ENCODE measurements around the gene TMBIM4.

Gene TMBIM4

GRCh38 chr12:66129934-66130266 lies 39.9 kb downstream of the TMBIM4 start:
- no peak for TF ChIP-seq CTCF (IDR thresholded peaks at IDR 0.05; ENCODE audit: low read depth, low read length, missing control alignments)
- peak overlapping the region; percentile 96 for H3K4me3 ChIP-seq (ENCODE audit: low read depth, low read length)
- DNase-seq (ENCODE audit: low read depth), result no peak

GRCh38 chr12:66127650-66128049 lies 42.1 kb downstream of the TMBIM4 start:
- TF ChIP-seq CTCF (IDR thresholded peaks at IDR 0.05; ENCODE audit: low read depth, low read length, missing control alignments), result no peak
- H3K4me3 ChIP-seq (ENCODE audit: low read depth, low read length), result no peak overlapping the region
- DNase-seq (ENCODE audit: low read depth), result no peak

GRCh38 chr12:66120477-66120876 lies 49.3 kb downstream of the TMBIM4 start:
- no peak for TF ChIP-seq CTCF (IDR thresholded peaks at IDR 0.05; ENCODE audit: low read depth, low read length, missing control alignments)
- no peak overlapping the region for H3K4me3 ChIP-seq (ENCODE audit: low read depth, low read length)
- DNase-seq (ENCODE audit: low read depth), result no peak

- TF ChIP-seq CTCF (IDR thresholded peaks at IDR 0.05; ENCODE audit: low read depth, low read length, missing control alignments), result no peak
- no peak for DNase-seq (ENCODE audit: low read depth)
- no peak overlapping the region for H3K4me3 ChIP-seq (ENCODE audit: low read depth, low read length)
Observed at GRCh38 chr12:66119870-66120241, 49.9 kb downstream of the TMBIM4 start.

- no peak overlapping the region for H3K4me3 ChIP-seq (ENCODE audit: low read depth, low read length)
- no peak for TF ChIP-seq CTCF (IDR thresholded peaks at IDR 0.05; ENCODE audit: low read depth, low read length, missing control alignments)
- DNase-seq (ENCODE audit: low read depth), result no peak
Observed at GRCh38 chr12:66119229-66119869, 50.4 kb downstream of the TMBIM4 start.

GRCh38 chr12:66118240-66118891 lies 51.4 kb downstream of the TMBIM4 start:
- no peak for TF ChIP-seq CTCF (IDR thresholded peaks at IDR 0.05; ENCODE audit: low read depth, low read length, missing control alignments)
- DNase-seq (ENCODE audit: low read depth), result no peak
- no peak overlapping the region for H3K4me3 ChIP-seq (ENCODE audit: low read depth, low read length)

GRCh38 chr12:66117242-66117641 lies 52.6 kb downstream of the TMBIM4 start:
- DNase-seq (ENCODE audit: low read depth), result no peak
- no peak overlapping the region for H3K4me3 ChIP-seq (ENCODE audit: low read depth, low read length)
- TF ChIP-seq CTCF (IDR thresholded peaks at IDR 0.05; ENCODE audit: low read depth, low read length, missing control alignments), result no peak

Measured in GM12864 (cell line).